GM19395 (cell line): ENCODE measurements around the gene MRPL41.
"Not testable (repeated sequence)": the region's sequence is repeated elsewhere in the genome, so short reads cannot be mapped to it uniquely, and the experiment has no call there.

Experiments
- ATAC-seq: cut with Tn5 transposase; IDR thresholded peaks from one replicate; pipeline ENCODE4 v1.9.1; 2021; ENCODE audit warnings: mild to moderate bottlenecking, moderate library complexity; ENCODE audit not compliant: unreplicated experiment

Gene MRPL41

GRCh38 chr9:137581361-137582285 is 29.9 kb downstream of the MRPL41 start:
- no peak for ATAC-seq

- ATAC-seq = no peak
These were observed 30.7 kb downstream of the MRPL41 start for GRCh38 chr9:137582286-137582860.

GRCh38 chr9:137583347-137583746 is 31.7 kb downstream of the MRPL41 start:
- no peak for ATAC-seq

- no peak for ATAC-seq
These were observed 32.3 kb downstream of the MRPL41 start for GRCh38 chr9:137583957-137584356.

- ATAC-seq = no peak
These were observed 35.2 kb downstream of the MRPL41 start for GRCh38 chr9:137586854-137587253.

- ATAC-seq = no peak
These were observed 36.6 kb downstream of the MRPL41 start for GRCh38 chr9:137588311-137588710.

- ATAC-seq = no peak
These were observed 37.2 kb downstream of the MRPL41 start for GRCh38 chr9:137588891-137589290.

GRCh38 chr9:137589441-137590122 is 37.9 kb downstream of the MRPL41 start:
- ATAC-seq = peak; percentile 25

- peak; percentile 24 for ATAC-seq
These were observed 38.4 kb downstream of the MRPL41 start for GRCh38 chr9:137590123-137590468.

GRCh38 chr9:137590469-137591383 is 39.0 kb downstream of the MRPL41 start, which contains the start of gene ZMYND19:
Gene ZMYND19 (minus strand): TSS chr9:137590512. CDS start chr9:137590263, 249 bp downstream.
- ATAC-seq = peak; percentile 76

GRCh38 chr9:137592767-137593166 is 41.1 kb downstream of the MRPL41 start:
- ATAC-seq = no peak

GRCh38 chr9:137593176-137593575 is 41.5 kb downstream of the MRPL41 start:
- no peak for ATAC-seq

GRCh38 chr9:137596577-137596976 is 44.9 kb downstream of the MRPL41 start:
- ATAC-seq = not testable (repeated sequence)

- ATAC-seq = no peak
These were observed 47.3 kb downstream of the MRPL41 start for GRCh38 chr9:137598943-137599342.
